Liver (tissue), 9 donors: ENCODE results near the gene FAM83C. TPM values are rescaled to one million over a fixed set of nuclear protein-coding genes. Genes with fewer than 3 reads are reported as not detected.
A peak's percentile ranks its signal among the peaks of the same experiment; 100 is the strongest.
"Not testable (repeated sequence)": the region's sequence is repeated elsewhere in the genome, so short reads cannot be mapped to it uniquely, and the experiment has no call there.

Experiments
- DNase-seq: peaks from one replicate; pipeline ENCODE4 v3.0.0-alpha.2; 2017; ENCODE audit warnings: low spot score
- H3K27ac ChIP-seq, 2 donors: one replicate each; pipeline ENCODE4 v1.7.0; 2013; ENCODE audit warnings: inconsistent platforms in 2 of 2, low read length in 2 of 2, control low read depth in 1 of 2, low read depth in 1 of 2, mild to moderate bottlenecking in 1 of 2
- H3K27me3 ChIP-seq, 4 donors: one replicate each; pipeline versions ENCODE4 v1.6.1 to v1.7.0; 2013; ENCODE audit warnings: low read length in 3 of 4, inconsistent platforms in 1 of 4, mild to moderate bottlenecking in 1 of 4, moderate library complexity in 1 of 4; ENCODE audit not compliant: control insufficient read depth in 4 of 4, insufficient read depth in 4 of 4
- H3K36me3 ChIP-seq, 4 donors: one replicate each; pipeline versions ENCODE4 v1.6.1 to v1.7.0; 2013; ENCODE audit warnings: low read length in 3 of 4, mild to moderate bottlenecking in 3 of 4, low read depth in 1 of 4, moderate library complexity in 1 of 4; ENCODE audit not compliant: control insufficient read depth in 4 of 4, insufficient read depth in 3 of 4
- H3K4me1 ChIP-seq, 4 donors: one replicate each; pipeline versions ENCODE4 v1.6.1 to v1.7.0; 2013; ENCODE audit warnings: low read length in 3 of 4, mild to moderate bottlenecking in 3 of 4, moderate library complexity in 1 of 4; ENCODE audit not compliant: control insufficient read depth in 4 of 4, insufficient read depth in 4 of 4
- H3K4me3 ChIP-seq, 3 donors: one replicate each; pipeline versions ENCODE4 v1.6.1 to v1.7.0; 2013; ENCODE audit warnings: low read length in 3 of 3, control low read depth in 1 of 3, low read depth in 1 of 3, mild to moderate bottlenecking in 1 of 3
- H3K9ac ChIP-seq, 2 donors: one replicate each; pipeline ENCODE4 v1.7.0; 2013; ENCODE audit warnings: low read length in 2 of 2, mild to moderate bottlenecking in 2 of 2, moderate library complexity in 2 of 2, control low read depth in 1 of 2, low read depth in 1 of 2
- H3K9me3 ChIP-seq, 4 donors: one replicate each; pipeline versions ENCODE4 v1.6.1 to v1.7.0; 2013; ENCODE audit warnings: low read length in 3 of 4; ENCODE audit not compliant: control insufficient read depth in 4 of 4
- ATF3 ChIP-seq: IDR thresholded peaks from 2 replicates; pipeline ENCODE4 v1.6.1; 2016; ENCODE audit warnings: antibody characterized with exemption
- FOXA1 ChIP-seq: IDR thresholded peaks from 2 replicates; pipeline ENCODE4 v1.6.1; 2016; ENCODE audit warnings: antibody characterized with exemption
- FOXA2 ChIP-seq: IDR thresholded peaks from 2 replicates; pipeline ENCODE4 v1.6.1; 2016; ENCODE audit warnings: antibody characterized with exemption
- GABPA ChIP-seq, 2 donors: IDR thresholded peaks in 1 of 2; conservative IDR thresholded peaks in 1 of 2; 2 replicates each; pipeline ENCODE4 v1.6.1; 2016; ENCODE audit warnings: antibody characterized with exemption in 2 of 2, mild to moderate bottlenecking in 1 of 2, moderate library complexity in 1 of 2
- HNF4A ChIP-seq, 2 donors: conservative IDR thresholded peaks; 2 replicates each; pipeline ENCODE4 v1.6.1; 2016; ENCODE audit warnings: antibody characterized with exemption in 2 of 2, mild to moderate bottlenecking in 2 of 2
- NR2F2 ChIP-seq: IDR thresholded peaks from 2 replicates; pipeline ENCODE4 v1.6.1; 2016; ENCODE audit warnings: antibody characterized with exemption
- RAD21 ChIP-seq, 2 donors: IDR thresholded peaks; 2 replicates each; pipeline ENCODE4 v1.6.1; 2016; ENCODE audit warnings: antibody characterized with exemption in 2 of 2, mild to moderate bottlenecking in 2 of 2
- REST ChIP-seq: IDR thresholded peaks from 2 replicates; pipeline ENCODE4 v1.6.1; 2016; ENCODE audit warnings: antibody characterized with exemption, mild to moderate bottlenecking
- RXRA ChIP-seq, 2 donors: IDR thresholded peaks; 2 replicates each; pipeline ENCODE4 v1.6.1; 2017 to 2018; ENCODE audit warnings: antibody characterized with exemption in 2 of 2, mild to moderate bottlenecking in 1 of 2
- TAF1 ChIP-seq: conservative IDR thresholded peaks from 2 replicates; pipeline ENCODE4 v1.6.1; 2016; ENCODE audit warnings: antibody characterized with exemption, mild to moderate bottlenecking
- YY1 ChIP-seq: IDR thresholded peaks from 2 replicates; pipeline ENCODE4 v1.6.1; 2016; ENCODE audit warnings: antibody characterized with exemption, mild to moderate bottlenecking
- WGBS: extraction: QIAGEN DNeasy Blood & Tissue Kit; methylation state at CpG from one replicate; pipeline ENCODE4 v1.1.7; 2013; 5-methylcytosine and 5-hydroxymethylcytosine counted together
- polyA plus RNA-seq, 2 donors: library from polyadenylated mRNA; stranded (reverse) in 1 of 2; unstranded in 1 of 2; fragments of 200-250 nt in 1 of 2; fragments of >200 nt in 1 of 2; fragmentation: Nextera tagmentation in 1 of 2; extraction: Ambion mirVana in 1 of 2; gene quantifications; one replicate each; pipeline versions ENCODE4 v1.2.1 to v1.2.3, GENCODE V29; 2013 to 2015
- total RNA-seq, 2 donors: library from RNA; depleted of rRNA; stranded (reverse); fragments of >200 nt; gene quantifications; one replicate each; pipeline ENCODE4 v1.2.3, GENCODE V29; 2014
- donor health status: healthy.
- donor health status: healthy.
- donor health status: healthy.
- donor health status: healthy.
- donor health status: healthy.

Gene FAM83C
- total and polyA plus RNA-seq, 4 donors, result 0.05 TPM; not detected in 3

- Histone ChIP-seq H3K36me3 (peaks cover 0 to 7% (median 2%) of the 10 kb centered on the region in 4 donors), H3K27ac (peak overlapping the region; percentile 3 to 23), H3K9me3 (no peaks in the 10 kb centered on the region), H3K4me1 (peaks cover 5 to 13% (median 11%) of the 10 kb centered on the region in 4 donors), H3K4me3 (no peak overlapping the region), H3K9ac (no peak overlapping the region), H3K27me3 (no peaks in the 10 kb centered on the region)
- DNase-seq, result no peak
- WGBS, result 65% methylated on average over 17 of the region's 17 CpGs
- TF ChIP-seq YY1, result no peak
- TF ChIP-seq ATF3, result no peak
- no peak for TF ChIP-seq TAF1
- TF ChIP-seq GABPA (IDR thresholded peaks at IDR 0.05 in 1 of 2, conservative IDR thresholded peaks at IDR 0.05 in 1 of 2), result no peak
- TF ChIP-seq REST, result no peak
- no peak for TF ChIP-seq FOXA2
- TF ChIP-seq HNF4A (conservative IDR thresholded peaks at IDR 0.05), result peak in 1 of 2 donors; percentile 14
- no peak for TF ChIP-seq FOXA1
- peak in 1 of 2 donors; percentile 56 for TF ChIP-seq RXRA (IDR thresholded peaks at IDR 0.05)
- TF ChIP-seq NR2F2, result no peak
Measured at GRCh38 chr20:35263532-35264341, 28.5 kb downstream of the FAM83C start.

GRCh38 chr20:35262731-35263531 lies 29.3 kb downstream of the FAM83C start:
- H3K4me3 ChIP-seq, H3K9me3 ChIP-seq, H3K27me3 ChIP-seq, DNase-seq, H3K36me3 ChIP-seq, H3K9ac ChIP-seq: not testable (repeated sequence)
- peak overlapping the region; percentile 3 to 23 for H3K27ac ChIP-seq
- H3K4me1 ChIP-seq, result peaks cover 5 to 13% (median 11%) of the 10 kb centered on the region in 4 donors
- TF ChIP-seq RAD21 (IDR thresholded peaks at IDR 0.05), result peak in 1 of 2 donors; percentile 10
- 45% methylated on average over 5 of the region's 8 CpGs for WGBS

- H3K4me1 ChIP-seq, result peaks cover 5 to 13% (median 11%) of the 10 kb centered on the region in 4 donors
- not testable (repeated sequence) for H3K4me3 ChIP-seq, DNase-seq, H3K27me3 ChIP-seq, H3K36me3 ChIP-seq, H3K27ac ChIP-seq, H3K9ac ChIP-seq, H3K9me3 ChIP-seq
- 87% methylated on average over 7 of the region's 10 CpGs for WGBS
Measured at GRCh38 chr20:35262321-35262720, 29.9 kb downstream of the FAM83C start.
